HCT116 (cell line): ENCODE data around the gene HNF1B. TPM values are rescaled to one million over a fixed set of nuclear protein-coding genes. Genes with fewer than 3 reads are reported as not detected.

Experiments
- ATAC-seq: fragments of 200-7000 bp; cut with Tn5 transposase; 2 replicates; pipeline ENCODE4 v1.9.1; 2020; ENCODE audit warnings: mild to moderate bottlenecking, moderate library complexity
- BruUV-seq: library from RNA; stranded (reverse); fragments of 400-500 nt; replicated peaks from 2 replicates; lab custom pipeline; 2021; lab: Mats Ljungman, UMichigan
- CTCF ChIA-PET: fragments of 300-600 bp; sonication (Branson Sonifier 250); formaldehyde crosslinking; loops from one replicate; lab custom pipeline; 2021; ENCODE audit warnings: antibody characterized with exemption; lab: Charles Lee
- POLR2A ChIA-PET: fragments of 300-600, 350-600 bp; sonication (Branson Sonifier 250); formaldehyde crosslinking; loops from one replicate; lab custom pipeline; 2021; ENCODE audit warnings: antibody characterized with exemption; lab: Charles Lee
- RAD21 ChIA-PET, 2 experiments: fragments of 300-600 bp; sonication (Branson Sonifier 250); formaldehyde crosslinking; loops; one replicate each; lab custom pipeline; 2023; ENCODE audit warnings: low total read pairs in 2 of 2; ENCODE audit not compliant: uncharacterized antibody in 2 of 2, unreplicated experiment in 2 of 2, low non-redundant PET in 1 of 2; lab: Charles Lee
- DNase-seq: peaks from one replicate; pipeline ENCODE4 v3.0.0-alpha.2; 2010; ENCODE audit warnings: low read depth, low spot score
- H2AFZ ChIP-seq: fragments of 200-600 bp; shearing (Covaris generic), sonication (generic); 2 replicates; pipeline ENCODE4 v1.6.1; 2017; ENCODE audit warnings: low read depth, mixed run types, mixed read lengths, antibody characterized with exemption, low read length; ENCODE audit not compliant: poor library complexity, severe bottlenecking
- H3K27ac ChIP-seq: 2 replicates; pipeline ENCODE4 v1.5.1; 2012; ENCODE audit warnings: low read depth, low read length
- H3K27me3 ChIP-seq: fragments of 200-600 bp; sonication (generic); 2 replicates; pipeline ENCODE4 v1.6.1; 2016; ENCODE audit warnings: mixed run types, low read length, mixed read lengths; ENCODE audit not compliant: insufficient read depth
- H3K36me3 ChIP-seq, 2 experiments: fragments of 200-500 bp in 1 of 2; fragments of 200-600 bp in 1 of 2; sonication (Bioruptor generic) in 1 of 2; sonication (generic) in 1 of 2; 2 replicates each; pipeline versions ENCODE4 v1.5.1 to v1.6.1; 2014 to 2016; ENCODE audit warnings: low read length in 2 of 2, inconsistent platforms in 1 of 2, mixed read lengths in 1 of 2, mixed run types in 1 of 2; ENCODE audit not compliant: insufficient read depth in 2 of 2, control insufficient read depth in 1 of 2
- H3K4me1 ChIP-seq, 2 experiments: fragments of 200-600 bp in 1 of 2; sonication (generic) in 1 of 2; 2 replicates each; pipeline versions ENCODE4 v1.5.1 to v1.6.1; 2012 to 2017; ENCODE audit warnings: low read length in 2 of 2, inconsistent platforms in 1 of 2, mild to moderate bottlenecking in 1 of 2, mixed read lengths in 1 of 2, mixed run types in 1 of 2, moderate library complexity in 1 of 2; ENCODE audit not compliant: insufficient read depth in 2 of 2, control insufficient read depth in 1 of 2
- H3K4me2 ChIP-seq: fragments of 200-600 bp; sonication (generic); 2 replicates; pipeline ENCODE4 v1.6.1; 2017; ENCODE audit warnings: mixed run types, low read length, mixed read lengths
- H3K4me3 ChIP-seq, 2 experiments: fragments of 200-600 bp in 1 of 2; sonication (generic) in 1 of 2; replicated peaks in 1 of 2; 2 replicates each; pipeline ENCODE4 v1.5.1; 2011 to 2016; ENCODE audit warnings: low read length in 2 of 2, control low read depth in 1 of 2, low read depth in 1 of 2, mild to moderate bottlenecking in 1 of 2, mixed read lengths in 1 of 2, mixed run types in 1 of 2
- H3K79me2 ChIP-seq: fragments of 200-600 bp; sonication (generic); 2 replicates; pipeline ENCODE4 v1.6.1; 2017; ENCODE audit warnings: mild to moderate bottlenecking, mixed run types, low read length, moderate library complexity, mixed read lengths; ENCODE audit not compliant: insufficient read depth
- H3K9ac ChIP-seq: fragments of 200-600 bp; sonication (generic); 2 replicates; pipeline ENCODE4 v1.6.1; 2016; ENCODE audit warnings: low read length, mixed read lengths
- H3K9me2 ChIP-seq: fragments of 200-600 bp; sonication (generic), shearing (Covaris generic); 2 replicates; pipeline ENCODE4 v1.6.1; 2017; ENCODE audit warnings: mixed run types, mild to moderate bottlenecking, moderate library complexity; ENCODE audit not compliant: insufficient read depth
- H3K9me3 ChIP-seq, 2 experiments: fragments of 200-500 bp in 1 of 2; fragments of 200-600 bp in 1 of 2; sonication (Bioruptor generic) in 1 of 2; sonication (generic) in 1 of 2; 2 replicates each; pipeline ENCODE4 v1.6.1; 2014 to 2017; ENCODE audit warnings: low read length in 2 of 2, mixed read lengths in 2 of 2, inconsistent platforms in 1 of 2, low read depth in 1 of 2, mild to moderate bottlenecking in 1 of 2, mixed run types in 1 of 2, moderate library complexity in 1 of 2; ENCODE audit not compliant: control insufficient read depth in 1 of 2, insufficient read depth in 1 of 2
- H4K20me1 ChIP-seq: fragments of 200-600 bp; sonication (generic), shearing (Covaris generic); 2 replicates; pipeline ENCODE4 v1.6.1; 2017; ENCODE audit warnings: mixed run types, mild to moderate bottlenecking, moderate library complexity; ENCODE audit not compliant: insufficient read depth
- CBX3 ChIP-seq: IDR thresholded peaks from 2 replicates; pipeline ENCODE4 v1.6.1; 2012; ENCODE audit warnings: low read depth
- CEBPB ChIP-seq: IDR thresholded peaks from 2 replicates; pipeline ENCODE4 v1.6.1; 2012; ENCODE audit warnings: low read depth
- ELF1 ChIP-seq: IDR thresholded peaks from 2 replicates; pipeline ENCODE4 v1.6.1; 2012; ENCODE audit warnings: low read depth, borderline replicate concordance
- EZH2 ChIP-seq: fragments of 200-600 bp; sonication (generic); IDR thresholded peaks from 2 replicates; pipeline ENCODE4 v1.6.1; 2017; ENCODE audit warnings: antibody characterized with exemption, mixed run types
- EZH2phosphoT487 ChIP-seq: fragments of 200-600 bp; IDR thresholded peaks from 2 replicates; pipeline ENCODE4 v1.6.1; 2018; ENCODE audit warnings: antibody characterized with exemption, borderline replicate concordance
- FOSL1 ChIP-seq: IDR thresholded peaks from 2 replicates; pipeline ENCODE4 v1.6.1; 2012; ENCODE audit warnings: low read depth
- JUND ChIP-seq: IDR thresholded peaks from 2 replicates; pipeline ENCODE4 v1.6.1; 2012
- POLR2A ChIP-seq: IDR thresholded peaks from 2 replicates; pipeline ENCODE4 v1.7.0; 2011; ENCODE audit warnings: borderline replicate concordance; ENCODE audit not compliant: insufficient read depth, insufficient read length; ENCODE audit errors: extremely low read depth
- RAD21 ChIP-seq: IDR thresholded peaks from 2 replicates; pipeline ENCODE4 v1.6.1; 2012; ENCODE audit warnings: low read depth, mild to moderate bottlenecking
- SIN3A ChIP-seq: IDR thresholded peaks from 2 replicates; pipeline ENCODE4 v1.6.1; 2012; ENCODE audit warnings: low read depth
- SP1 ChIP-seq: IDR thresholded peaks from 2 replicates; pipeline ENCODE4 v1.6.1; 2012; ENCODE audit warnings: low read depth
- SRF ChIP-seq: IDR thresholded peaks from 2 replicates; pipeline ENCODE4 v1.6.1; 2012; ENCODE audit warnings: low read depth
- TCF7L2 ChIP-seq: IDR thresholded peaks from 2 replicates; pipeline ENCODE4 v1.7.0; 2011; ENCODE audit warnings: borderline replicate concordance, inconsistent platforms; ENCODE audit not compliant: insufficient read depth, insufficient read length; ENCODE audit errors: extremely low read depth
- ZBTB33 ChIP-seq: IDR thresholded peaks from 2 replicates; pipeline ENCODE4 v1.6.1; 2011; ENCODE audit warnings: mild to moderate bottlenecking, low read length, moderate library complexity; ENCODE audit not compliant: insufficient replicate concordance; ENCODE audit errors: extremely low read depth
- ZFX ChIP-seq: fragments of 450-650 bp; IDR thresholded peaks from 2 replicates; pipeline ENCODE4 v1.6.1; 2017
- ZNF274 ChIP-seq: fragments of 200-500 bp; sonication (Bioruptor generic); IDR thresholded peaks from 2 replicates; pipeline ENCODE4 v1.6.1; 2014; ENCODE audit warnings: mild to moderate bottlenecking, low read depth, low read length, inconsistent platforms
- intact Hi-C: fragments of 100-400 bp; cut with micrococcal nuclease; formaldehyde crosslinking; loops from 2 replicates; pipeline ENCODE4 v1.10.0; 2022
- total RNA-seq: library from RNA; stranded (reverse); gene quantifications from one replicate; pipeline ENCODE4 v1.2.1, GENCODE V29; 2021; ENCODE audit not compliant: unreplicated experiment
- TF ChIP-seq, protein P1 (sequence below): IDR thresholded peaks from 2 replicates; pipeline ENCODE4 v1.6.1; 2012
- TF ChIP-seq, protein P2 (sequence below): IDR thresholded peaks from 2 replicates; pipeline ENCODE4 v1.6.1; 2012

The HNF1B gene
- total RNA-seq, 1 experiment from 2014 or later, result 3.6 TPM

GRCh38 chr17:37732316-37732715 lies 12.5 kb downstream of the HNF1B start:
- no peak for TF ChIP-seq ELF1
- H4K20me1 ChIP-seq, result no peaks in the 10 kb centered on the region
- H3K79me2 ChIP-seq, result no peaks in the 10 kb centered on the region
- no peaks in the 10 kb centered on the region for H3K4me1 ChIP-seq
- no peak overlapping the region for H3K4me2 ChIP-seq
- no peak overlapping the region for H3K4me3 ChIP-seq
- POLR2A ChIA-PET, result no interaction called here
- RAD21 ChIA-PET, result no interaction called here
- no peaks in the 10 kb centered on the region for H3K9me3 ChIP-seq
- no peaks in the 10 kb centered on the region for H3K27me3 ChIP-seq
- H2AFZ ChIP-seq, result no peak overlapping the region
- CTCF ChIA-PET, result no interaction called here
- no TSS peak for BruUV-seq
- ATAC-seq (no peak), DNase-seq (no peak)
- no peaks in the 10 kb centered on the region for H3K9me2 ChIP-seq
- no peaks in the 10 kb centered on the region for H3K36me3 ChIP-seq
- intact Hi-C loops, result no loop called here
- H3K9ac ChIP-seq, result no peak overlapping the region
- H3K27ac ChIP-seq, result no peak overlapping the region

GRCh38 chr17:37731056-37731455 lies 13.8 kb downstream of the HNF1B start:
- Histone ChIP-seq H3K27me3 (no peaks in the 10 kb centered on the region), H3K4me3 (no peak overlapping the region), H3K4me2 (no peak overlapping the region), H3K9ac (no peak overlapping the region), H4K20me1 (no peaks in the 10 kb centered on the region), H2AFZ (no peak overlapping the region), H3K79me2 (no peaks in the 10 kb centered on the region), H3K9me2 (no peaks in the 10 kb centered on the region), H3K9me3 (no peaks in the 10 kb centered on the region), H3K27ac (no peak overlapping the region), H3K36me3 (no peaks in the 10 kb centered on the region), H3K4me1 (no peaks in the 10 kb centered on the region)
- no peak for DNase-seq
- ChIA-PET RAD21 (no interaction called here), POLR2A (no interaction called here), CTCF (no interaction called here)
- no TSS peak for BruUV-seq
- no peak for ATAC-seq
- intact Hi-C loops, result no loop called here
- TF ChIP-seq CBX3, result no peak
- no peak for TF ChIP-seq TCF7L2
- TF ChIP-seq EZH2, result no peak
- no peak for TF ChIP-seq SIN3A
- TF ChIP-seq, protein P1, sequence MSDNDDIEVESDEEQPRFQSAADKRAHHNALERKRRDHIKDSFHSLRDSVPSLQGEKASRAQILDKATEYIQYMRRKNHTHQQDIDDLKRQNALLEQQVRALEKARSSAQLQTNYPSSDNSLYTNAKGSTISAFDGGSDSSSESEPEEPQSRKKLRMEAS, result no peak
- no peak for TF ChIP-seq RAD21
- no peak for TF ChIP-seq ELF1
- no peak for TF ChIP-seq ZNF274
- no peak for TF ChIP-seq POLR2A
- no peak for TF ChIP-seq JUND
- no peak for TF ChIP-seq CEBPB
- no peak for TF ChIP-seq SRF
- no peak for TF ChIP-seq SP1
- TF ChIP-seq, protein P2, sequence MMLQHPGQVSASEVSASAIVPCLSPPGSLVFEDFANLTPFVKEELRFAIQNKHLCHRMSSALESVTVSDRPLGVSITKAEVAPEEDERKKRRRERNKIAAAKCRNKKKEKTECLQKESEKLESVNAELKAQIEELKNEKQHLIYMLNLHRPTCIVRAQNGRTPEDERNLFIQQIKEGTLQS, result no peak
- no peak for TF ChIP-seq ZFX
- TF ChIP-seq ZBTB33, result no peak
- no peak for TF ChIP-seq EZH2phosphoT487
- no peak for TF ChIP-seq FOSL1
